Measurements from ENCODE around the gene KLHL29. TPM values are rescaled to one million over a fixed set of nuclear protein-coding genes. Genes with fewer than 3 reads are reported as not detected.

Gene KLHL29
- polyA plus RNA-seq, 3 donors: 0.03 TPM; not detected in 2

- intact Hi-C loops (cut with micrococcal nuclease): no loop called here
- no peak for DNase-seq
- H3K4me2 ChIP-seq (replicated peaks; ENCODE audit: extremely low read depth, low read length, poor library complexity, severe bottlenecking): no peak overlapping the region
- no peaks in the 10 kb centered on the region for H3K27me3 ChIP-seq (ENCODE audit: control insufficient read depth in 2 of 2, insufficient read depth in 2 of 2, low read length in 2 of 2)
- WGBS (ENCODE audit: insufficient coverage): 99% methylated on average over 13 of the region's 13 CpGs
- Mint-ChIP-seq H3K4me1 (peaks cover 7% of the 10 kb centered on the region), H3K4me3 (no peak overlapping the region), H3K27ac (no peak overlapping the region), H3K9me3 (peaks cover 0 to 11% (median 7%) of the 10 kb centered on the region in 7 donors), H3K27me3 (ENCODE audit: low read depth in 3 of 3) (peaks cover 0 to 7% (median 3%) of the 10 kb centered on the region in 3 donors), H3K36me3 (no peaks in the 10 kb centered on the region)
- H3K9ac ChIP-seq (ENCODE audit: insufficient read depth, low read length, poor library complexity, severe bottlenecking): no peak overlapping the region
- H3K4me3 ChIP-seq (replicated peaks in 1 of 3; ENCODE audit: low read depth in 2 of 3, low read length in 3 of 3): no peak overlapping the region
- H3K36me3 ChIP-seq (replicated peaks in 1 of 2; ENCODE audit: control insufficient read depth in 1 of 2, insufficient read depth in 2 of 2, low read length in 2 of 2): no peaks in the 10 kb centered on the region
- H3K4me1 ChIP-seq (ENCODE audit: control insufficient read depth in 1 of 2, insufficient read depth in 2 of 2, low read length in 2 of 2): peaks cover 0 to 2% of the 10 kb centered on the region in 2 donors
- H3K9me3 ChIP-seq (replicated peaks in 1 of 2; ENCODE audit: control insufficient read depth in 1 of 2, insufficient read depth in 1 of 2, low read length in 2 of 2): peaks cover 0 to 8% of the 10 kb centered on the region in 2 donors
- no peak for TF ChIP-seq CTCF (IDR thresholded peaks at IDR 0.05)
- no peaks in the 10 kb centered on the region for H3K79me2 ChIP-seq (ENCODE audit: insufficient read depth, low read length)
- no peak overlapping the region for H3K27ac ChIP-seq (ENCODE audit: low read depth in 1 of 2, low read length in 2 of 2)
- H2AFZ ChIP-seq (ENCODE audit: insufficient read depth, low read depth, low read length, poor library complexity, severe bottlenecking): no peak overlapping the region
- H4K20me1 ChIP-seq (ENCODE audit: insufficient read depth, low read length): no peaks in the 10 kb centered on the region
Observed at GRCh38 chr2:23647563-23647962, 262.6 kb downstream of the KLHL29 start.

- Histone ChIP-seq H3K4me2 (replicated peaks; ENCODE audit: extremely low read depth, low read length, poor library complexity, severe bottlenecking) (no peak overlapping the region), H3K27me3 (ENCODE audit: control insufficient read depth in 2 of 2, insufficient read depth in 2 of 2, low read length in 2 of 2) (no peaks in the 10 kb centered on the region), H2AFZ (ENCODE audit: insufficient read depth, low read depth, low read length, poor library complexity, severe bottlenecking) (no peak overlapping the region), H3K36me3 (replicated peaks in 1 of 2; ENCODE audit: control insufficient read depth in 1 of 2, insufficient read depth in 2 of 2, low read length in 2 of 2) (no peaks in the 10 kb centered on the region), H3K4me3 (replicated peaks in 1 of 3; ENCODE audit: low read depth in 2 of 3, low read length in 3 of 3) (no peak overlapping the region), H3K79me2 (ENCODE audit: insufficient read depth, low read length) (no peaks in the 10 kb centered on the region), H4K20me1 (ENCODE audit: insufficient read depth, low read length) (no peaks in the 10 kb centered on the region), H3K9me3 (replicated peaks in 1 of 2; ENCODE audit: control insufficient read depth in 1 of 2, insufficient read depth in 1 of 2, low read length in 2 of 2) (peaks cover 0 to 2% of the 10 kb centered on the region in 2 donors), H3K4me1 (ENCODE audit: control insufficient read depth in 1 of 2, insufficient read depth in 2 of 2, low read length in 2 of 2) (peaks cover 0 to 2% of the 10 kb centered on the region in 2 donors), H3K27ac (ENCODE audit: low read depth in 1 of 2, low read length in 2 of 2) (no peak overlapping the region), H3K9ac (ENCODE audit: insufficient read depth, low read length, poor library complexity, severe bottlenecking) (no peak overlapping the region)
- 92% methylated on average over 10 of the region's 10 CpGs for WGBS (ENCODE audit: insufficient coverage)
- H3K4me3 Mint-ChIP-seq: no peak overlapping the region
- no peak overlapping the region for H3K27ac Mint-ChIP-seq
- H3K4me1 Mint-ChIP-seq: peaks cover 7% of the 10 kb centered on the region
- DNase-seq: no peak
- no peak for TF ChIP-seq CTCF (IDR thresholded peaks at IDR 0.05)
- no peaks in the 10 kb centered on the region for H3K36me3 Mint-ChIP-seq
- H3K9me3 Mint-ChIP-seq: peaks cover 0 to 3% (median 2%) of the 10 kb centered on the region in 7 donors
- intact Hi-C loops (cut with micrococcal nuclease): no loop called here
- peaks cover 0 to 9% (median 3%) of the 10 kb centered on the region in 3 donors for H3K27me3 Mint-ChIP-seq (ENCODE audit: low read depth in 3 of 3)
Observed at GRCh38 chr2:23649303-23649702, 264.3 kb downstream of the KLHL29 start.
